CD4-positive, alpha-beta T cell treated with Interleukin-6 at 100 ng/mL for 8 hours (primary cell): ENCODE measurements around the gene SCAMP5.

Experiments used
- DNase-seq: peaks from one replicate; pipeline ENCODE4 v3.0.0-alpha.2; 2020; ENCODE audit warnings: mixed read lengths, low spot score

SCAMP5 gene

DNA sequence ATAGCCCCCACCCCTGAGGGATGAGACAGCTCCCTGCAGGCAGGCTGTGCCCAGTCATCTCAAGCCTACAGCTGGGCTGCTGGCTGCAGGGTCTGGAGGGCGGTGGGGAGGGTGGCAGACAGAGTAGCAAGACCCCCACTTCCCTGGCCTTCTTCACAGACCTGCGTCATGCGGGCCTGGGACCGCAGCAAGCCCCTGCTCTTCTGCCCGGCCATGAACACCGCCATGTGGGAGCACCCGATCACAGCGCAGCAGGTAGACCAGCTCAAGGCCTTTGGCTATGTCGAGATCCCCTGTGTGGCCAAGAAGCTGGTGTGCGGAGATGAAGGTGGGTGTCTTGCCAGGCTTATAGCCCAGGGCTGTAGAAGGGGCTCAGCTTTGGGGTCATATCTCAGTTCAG lies 53.0 kb downstream of the SCAMP5 start:
- no peak for DNase-seq

GRCh38 chr15:75049392-75049791 lies 54.0 kb downstream of the SCAMP5 start:
- no peak for DNase-seq

DNA sequence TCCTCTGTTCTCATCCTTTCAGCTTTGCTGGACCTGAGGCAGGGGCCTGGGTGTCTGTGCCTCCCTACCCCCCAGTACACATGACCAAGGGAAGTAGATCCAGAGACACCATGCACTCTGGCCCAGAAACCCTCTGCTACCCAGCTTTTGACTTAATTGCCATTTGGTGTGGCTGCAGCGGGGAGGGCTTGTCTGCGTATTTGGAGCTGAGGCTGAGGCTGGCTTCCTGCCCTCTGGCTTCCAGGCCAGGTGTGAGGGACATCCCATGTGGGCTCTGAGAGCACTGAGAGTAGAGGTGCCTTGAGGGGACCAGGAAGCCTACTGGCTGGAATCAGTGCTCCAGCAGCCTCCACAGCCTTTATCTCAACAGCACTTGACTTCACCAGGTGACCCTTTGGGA lies 54.9 kb downstream of the SCAMP5 start:
- no peak for DNase-seq

DNA sequence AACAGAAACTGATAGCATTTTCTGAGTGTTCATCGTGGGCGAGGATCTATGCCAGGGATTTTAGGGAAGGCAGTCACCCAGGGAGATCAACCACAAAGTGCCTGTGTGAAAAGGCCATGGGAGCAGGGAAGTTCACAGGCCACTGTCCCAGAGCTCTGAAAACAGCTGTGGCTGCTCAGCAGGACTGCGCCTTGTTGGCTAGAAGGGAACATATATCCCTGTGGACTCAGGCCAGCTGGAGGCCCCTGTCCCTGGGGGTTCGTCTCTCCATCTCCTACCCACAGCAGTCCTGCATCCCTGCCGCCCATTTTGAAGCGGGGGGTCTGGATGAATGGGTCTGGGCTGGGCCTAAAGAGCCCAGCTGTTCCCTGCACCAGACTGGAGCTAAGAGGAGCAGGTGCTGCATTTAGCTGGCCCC lies 55.8 kb downstream of the SCAMP5 start:
- no peak for DNase-seq

- DNase-seq = no peak
Observed at GRCh38 chr15:75051711-75052110, 56.3 kb downstream of the SCAMP5 start.

GRCh38 chr15:75052972-75053747 lies 57.8 kb downstream of the SCAMP5 start:
- no peak for DNase-seq

DNA sequence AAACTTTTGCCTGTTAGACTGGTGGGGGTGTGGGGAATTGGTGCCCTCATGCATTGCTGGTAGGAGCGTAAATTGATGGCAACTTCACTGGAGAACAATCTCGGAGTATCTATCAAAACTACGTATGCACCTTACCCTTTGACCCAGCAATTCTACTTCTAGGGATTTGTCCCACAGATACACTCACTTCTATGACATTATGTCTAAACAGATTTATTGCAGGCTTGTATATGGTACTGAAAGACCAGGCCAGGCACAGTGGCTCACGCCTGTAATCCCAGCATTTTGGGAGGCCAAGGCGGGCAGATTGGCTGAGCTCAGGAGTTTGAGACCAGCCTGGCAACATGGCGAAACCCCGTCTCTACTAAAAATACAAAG lies 58.4 kb downstream of the SCAMP5 start:
- no peak for DNase-seq

DNA sequence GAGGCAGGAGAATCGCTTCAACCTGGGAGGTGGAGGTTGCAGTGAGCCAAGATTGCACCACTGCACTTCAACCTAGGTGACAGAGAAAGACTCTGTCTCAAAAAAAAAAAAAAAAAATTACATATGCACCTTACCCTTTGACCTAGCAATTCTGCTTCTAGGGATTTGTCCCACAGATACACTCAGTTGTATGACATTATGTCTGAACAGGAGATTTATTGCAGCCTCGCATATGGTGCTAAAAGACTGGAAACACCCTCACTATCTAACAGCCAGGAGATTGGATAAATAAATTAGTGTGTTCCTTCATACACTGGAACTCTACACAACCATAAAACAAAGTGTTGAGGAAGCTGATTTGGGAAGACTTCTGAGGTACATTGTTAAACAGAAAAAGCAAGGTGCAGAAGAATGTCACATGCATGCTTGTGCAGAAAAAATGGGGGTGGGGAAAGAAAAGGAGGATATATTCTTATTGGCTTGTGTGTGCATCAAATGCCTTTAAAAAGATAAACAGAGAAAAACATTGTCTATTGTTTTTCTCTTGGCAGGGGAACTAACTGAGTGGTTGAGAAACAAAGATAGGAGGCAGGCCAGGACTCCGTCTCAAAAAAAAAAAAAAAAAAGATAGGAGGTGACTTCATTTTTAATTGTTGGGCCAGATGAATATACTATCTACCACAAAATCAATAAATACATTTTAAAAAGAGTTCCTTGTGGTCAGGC lies 59.0 kb downstream of the SCAMP5 start:
- no peak for DNase-seq

- no peak for DNase-seq
Observed at GRCh38 chr15:75056036-75056435, 60.7 kb downstream of the SCAMP5 start.

- no peak for DNase-seq
Observed at GRCh38 chr15:75058127-75058905, 63.0 kb downstream of the SCAMP5 start.

DNA sequence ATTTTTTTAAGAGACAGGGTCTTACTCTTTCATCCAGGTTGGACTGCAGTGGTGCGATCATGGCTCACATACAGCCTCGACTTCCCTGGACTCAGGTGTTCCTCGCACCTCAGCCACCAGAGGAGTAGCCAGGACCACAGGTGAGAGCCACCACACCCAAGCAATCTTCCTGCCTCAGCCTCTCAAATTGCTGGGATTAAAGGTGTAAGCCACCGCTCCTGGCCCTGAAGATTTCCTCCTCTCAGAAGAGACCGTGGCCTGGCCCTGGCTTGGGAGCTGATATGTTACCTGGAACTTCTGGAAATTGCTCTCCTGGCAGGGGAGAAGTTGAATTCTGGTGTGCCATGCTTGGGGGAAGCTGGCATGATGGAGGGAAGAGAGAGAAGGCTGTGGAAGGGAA lies 64.2 kb downstream of the SCAMP5 start:
- no peak for DNase-seq

GRCh38 chr15:75061272-75061671 lies 65.9 kb downstream of the SCAMP5 start:
- DNase-seq = no peak

GRCh38 chr15:75062706-75063105 lies 67.3 kb downstream of the SCAMP5 start:
- no peak for DNase-seq

GRCh38 chr15:75063338-75063737 lies 68.0 kb downstream of the SCAMP5 start:
- no peak for DNase-seq

DNA sequence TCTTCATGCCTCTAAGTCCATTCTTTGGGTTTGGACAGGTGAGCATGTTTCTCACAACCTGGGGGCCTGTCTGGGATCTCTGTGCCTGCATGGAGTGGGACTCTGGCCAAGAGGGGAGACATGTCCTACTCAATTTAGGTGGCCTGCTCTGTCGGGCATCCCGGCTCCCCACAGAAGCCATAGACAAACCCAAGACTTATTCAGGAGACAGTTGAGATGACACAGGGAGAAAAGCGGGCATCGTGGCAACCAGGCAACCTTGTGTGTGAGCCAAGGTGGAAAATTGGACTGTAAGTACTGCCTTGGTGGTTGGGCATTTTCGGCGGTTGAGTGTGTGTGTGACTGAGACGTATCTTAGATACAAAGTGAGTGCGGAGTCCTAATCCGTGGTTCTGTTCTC lies 68.5 kb downstream of the SCAMP5 start:
- DNase-seq = no peak

DNA sequence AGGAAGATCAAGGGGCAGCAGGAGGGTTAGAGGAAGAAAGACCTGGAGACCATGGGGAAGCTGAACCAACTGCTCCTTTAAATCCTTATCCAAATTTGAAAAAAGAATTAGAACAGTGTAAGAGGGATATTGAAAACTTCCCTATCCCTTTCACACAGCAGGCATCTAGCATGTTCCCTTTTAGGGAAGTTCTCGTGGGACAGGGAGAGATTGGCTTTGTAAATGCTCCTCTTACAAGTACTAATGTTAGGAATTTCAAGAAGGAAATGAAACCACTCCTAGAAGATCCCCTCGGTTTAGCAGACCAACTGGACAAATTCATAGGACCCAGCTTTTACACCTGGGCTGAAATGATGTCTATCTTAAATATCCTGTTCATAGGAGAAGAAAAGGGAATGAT lies 69.5 kb downstream of the SCAMP5 start:
- no peak for DNase-seq

DNA sequence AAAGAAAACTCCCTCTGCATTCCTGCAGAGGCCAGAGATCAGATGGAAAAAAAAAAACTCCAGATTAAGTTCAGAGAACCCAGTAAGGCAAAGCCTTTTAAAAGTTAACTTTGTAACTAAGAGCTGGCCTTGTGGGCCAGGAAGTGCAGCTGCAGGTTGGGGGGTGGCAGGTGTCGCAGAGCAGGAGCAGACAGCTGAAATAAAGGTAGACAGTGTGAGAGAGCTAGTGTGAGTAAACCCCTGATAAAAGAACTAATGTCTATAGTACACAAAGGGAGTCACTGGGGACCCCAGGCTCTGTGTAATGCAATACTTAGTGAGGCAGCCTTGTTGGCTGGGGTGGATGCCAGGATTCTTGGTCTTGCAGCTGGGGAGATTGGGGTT lies 70.1 kb downstream of the SCAMP5 start:
- DNase-seq = no peak

- DNase-seq = no peak
Observed at GRCh38 chr15:75065851-75066509, 70.6 kb downstream of the SCAMP5 start.

GRCh38 chr15:75067123-75067830 lies 71.9 kb downstream of the SCAMP5 start:
- peak; percentile 37 for DNase-seq

DNA sequence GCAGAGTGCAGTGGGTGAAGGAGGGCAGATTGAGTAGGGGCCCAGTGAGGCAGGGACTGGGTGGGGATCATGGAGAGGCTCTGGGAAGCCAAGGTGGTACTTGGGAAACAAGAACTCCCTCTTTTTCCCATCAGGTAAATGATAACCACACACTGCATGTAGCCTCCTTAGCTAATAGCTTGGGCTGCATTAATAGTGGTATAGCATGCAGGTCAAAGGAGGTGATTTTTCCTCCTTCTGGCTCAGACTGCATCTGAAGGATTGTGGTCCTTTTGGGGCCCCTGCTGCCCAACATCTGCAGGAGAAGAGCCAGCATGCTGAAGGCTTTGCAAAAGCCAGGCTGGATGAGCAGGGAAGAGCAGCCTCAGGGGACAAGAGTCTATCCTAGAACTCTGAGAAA lies 73.4 kb downstream of the SCAMP5 start:
- no peak for DNase-seq

- DNase-seq = no peak
Observed at GRCh38 chr15:75069301-75069925, 74.0 kb downstream of the SCAMP5 start.
